ENCODE measurements around the gene FRG1. TPM values are rescaled to one million over a fixed set of nuclear protein-coding genes. Genes with fewer than 3 reads are reported as not detected.
"Not testable (repeated sequence)": the region's sequence is repeated elsewhere in the genome, so short reads cannot be mapped to it uniquely, and the experiment has no call there.

Gene FRG1
- total RNA-seq = 45.3 TPM

DNA sequence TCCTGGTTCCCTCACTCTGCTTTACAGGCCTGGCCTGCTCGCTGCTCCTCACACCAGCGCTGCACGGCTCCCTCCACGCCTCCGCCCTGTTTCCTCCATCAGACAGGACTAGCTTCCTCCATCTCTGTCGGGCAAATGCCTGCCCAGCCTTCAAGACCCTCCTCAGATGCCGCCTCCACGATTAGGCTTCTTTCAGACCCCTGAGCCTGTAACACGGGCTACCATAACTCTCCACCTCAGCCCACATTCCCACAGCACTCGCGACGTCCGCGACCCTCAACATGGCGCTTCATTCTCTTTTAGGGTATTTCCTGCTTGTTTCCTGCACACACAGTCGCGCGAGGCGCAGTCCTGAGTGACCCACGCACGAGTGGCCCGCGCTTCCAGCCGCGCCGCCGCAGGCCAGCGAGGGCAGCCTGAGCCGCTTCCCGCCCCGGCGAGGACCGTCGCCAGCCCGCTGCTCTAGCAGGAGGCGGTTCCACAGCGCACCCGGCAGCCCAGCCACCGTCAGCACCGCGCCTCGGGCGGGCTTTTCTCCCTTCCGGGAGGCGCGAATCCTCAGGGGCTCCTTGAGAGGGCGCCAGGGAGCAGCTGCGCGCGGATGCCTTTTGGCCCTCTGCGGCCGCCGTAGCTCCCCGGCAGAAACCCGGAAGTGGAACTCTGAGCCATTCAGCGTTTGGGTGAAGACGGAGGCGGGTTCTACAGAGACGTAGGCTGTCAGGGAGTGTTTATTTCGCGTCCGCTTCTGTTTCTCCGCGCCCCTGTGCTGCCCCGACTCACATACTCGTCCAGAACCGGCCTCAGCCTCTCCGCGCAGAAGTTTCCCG is at the start of gene FRG1:
Gene FRG1, plus strand, starts transcription at position 695 of the 827 bp plus-strand sequence. CDS start 138 bp downstream, outside the sequence.
- peak; percentile 96 for DNase-seq (ENCODE audit: low spot score)

GRCh38 chr4:189897667-189898066 is 43.0 kb upstream of the FRG1 start:
- DNase-seq (ENCODE audit: low spot score) = no peak

GRCh38 chr4:189899481-189900015 is 41.1 kb upstream of the FRG1 start:
- not testable (repeated sequence) for DNase-seq (ENCODE audit: low spot score)

- peak; percentile 34 for DNase-seq (ENCODE audit: low spot score)
These were observed 36.1 kb upstream of the FRG1 start for GRCh38 chr4:189904420-189905027.

- no peak for DNase-seq (ENCODE audit: low spot score)
These were observed 28.5 kb upstream of the FRG1 start for GRCh38 chr4:189912170-189912569.

GRCh38 chr4:189917161-189917891 is 23.3 kb upstream of the FRG1 start:
- no peak for DNase-seq (ENCODE audit: low spot score)

GRCh38 chr4:189921058-189921457 is 19.6 kb upstream of the FRG1 start:
- no peak for DNase-seq (ENCODE audit: low spot score)

DNA sequence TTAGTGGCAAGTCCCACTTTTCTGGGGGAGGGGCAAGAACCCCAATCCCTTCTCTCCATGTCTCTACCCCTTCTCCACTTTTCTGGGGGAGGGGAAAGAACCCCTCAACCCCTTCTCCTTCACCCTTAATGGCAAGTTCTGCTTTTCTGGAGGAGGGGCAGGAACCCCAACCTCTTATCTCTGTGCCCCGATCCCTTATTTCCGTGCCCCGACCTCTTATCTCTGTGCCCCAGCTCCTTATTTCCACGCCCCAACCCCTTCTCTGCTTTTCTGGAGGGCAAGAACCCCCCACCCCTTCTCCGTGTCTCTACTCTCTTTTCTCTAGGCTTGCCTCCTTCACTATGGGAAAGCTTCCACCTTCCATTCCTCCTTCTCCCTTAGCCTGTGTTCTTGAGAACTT is 13.9 kb upstream of the FRG1 start:
- DNase-seq (ENCODE audit: low spot score) = not testable (repeated sequence)

- no peak for DNase-seq (ENCODE audit: low spot score)
These were observed 356 bp downstream of the FRG1 start for GRCh38 chr4:189941005-189941450.

DNA sequence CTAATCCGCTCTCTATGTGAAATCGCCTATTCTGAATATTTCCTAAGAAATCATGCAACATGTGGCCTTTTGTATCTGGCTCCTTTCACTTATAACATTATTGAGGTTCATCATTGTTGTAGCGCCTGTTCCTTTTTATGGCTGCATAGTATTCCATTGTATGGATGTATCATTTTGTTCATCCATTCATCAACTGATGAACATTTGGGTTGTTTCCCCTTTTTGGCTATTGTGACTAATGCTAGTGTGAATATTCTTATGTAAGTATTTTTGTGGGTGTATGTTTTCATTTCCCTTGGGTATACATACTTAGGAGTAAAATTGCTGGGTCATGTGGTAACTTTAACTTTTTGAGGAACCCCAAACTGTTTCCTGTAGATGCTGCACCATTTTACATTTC is 1.7 kb downstream of the FRG1 start:
- DNase-seq (ENCODE audit: low spot score) = not testable (repeated sequence)

GRCh38 chr4:189944077-189944476 is 3.4 kb downstream of the FRG1 start:
- DNase-seq (ENCODE audit: low spot score) = not testable (repeated sequence)

GRCh38 chr4:189946906-189947305 is 6.2 kb downstream of the FRG1 start:
- DNase-seq (ENCODE audit: low spot score) = not testable (repeated sequence)

GRCh38 chr4:189948486-189948885 is 7.8 kb downstream of the FRG1 start:
- not testable (repeated sequence) for DNase-seq (ENCODE audit: low spot score)

DNA sequence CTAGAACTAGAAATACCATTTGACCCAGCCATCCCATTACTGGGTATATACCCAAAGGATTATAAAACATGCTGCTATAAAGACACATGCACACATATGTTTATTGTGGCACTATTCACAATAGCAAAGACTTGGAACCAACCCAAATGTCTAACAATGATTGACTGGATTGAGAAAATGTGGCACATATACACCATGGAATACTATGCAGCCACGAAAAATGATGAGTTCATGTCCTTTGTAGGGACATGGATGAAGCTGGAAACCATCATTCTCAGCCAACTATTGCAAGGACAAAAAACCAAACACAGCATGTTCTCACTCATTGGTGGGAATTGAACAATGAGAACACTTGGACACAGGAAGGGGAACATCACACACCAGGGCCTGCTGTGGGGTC is 28.6 kb downstream of the FRG1 start:
- DNase-seq (ENCODE audit: low spot score) = not testable (repeated sequence)

DNA sequence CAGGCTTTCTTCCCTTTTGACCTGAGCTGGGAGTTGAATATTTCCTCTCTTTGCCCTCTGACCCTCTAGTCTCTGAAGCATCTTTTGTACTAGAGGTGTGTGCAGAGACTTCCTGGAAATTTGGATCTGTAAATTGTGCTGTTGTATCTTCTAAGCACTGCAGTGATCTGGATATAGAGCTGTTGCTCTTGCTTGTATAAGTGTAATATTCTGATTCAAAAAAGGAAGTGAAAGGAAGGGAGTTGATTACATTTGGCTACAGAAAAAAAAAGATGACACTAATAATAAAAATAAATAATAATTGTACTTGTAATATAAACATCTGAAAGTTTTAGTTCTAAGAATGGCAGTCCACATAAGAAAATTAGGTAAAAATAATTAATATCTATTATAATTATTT is 33.0 kb downstream of the FRG1 start:
- no peak for DNase-seq (ENCODE audit: low spot score)

- no peak for DNase-seq (ENCODE audit: low spot score)
These were observed 33.4 kb downstream of the FRG1 start for GRCh38 chr4:189974056-189974455.

- no peak for DNase-seq (ENCODE audit: low spot score)
These were observed 38.8 kb downstream of the FRG1 start for GRCh38 chr4:189979196-189980047.

GRCh38 chr4:189980292-189980691 is 39.6 kb downstream of the FRG1 start:
- DNase-seq (ENCODE audit: low spot score) = not testable (repeated sequence)

DNA sequence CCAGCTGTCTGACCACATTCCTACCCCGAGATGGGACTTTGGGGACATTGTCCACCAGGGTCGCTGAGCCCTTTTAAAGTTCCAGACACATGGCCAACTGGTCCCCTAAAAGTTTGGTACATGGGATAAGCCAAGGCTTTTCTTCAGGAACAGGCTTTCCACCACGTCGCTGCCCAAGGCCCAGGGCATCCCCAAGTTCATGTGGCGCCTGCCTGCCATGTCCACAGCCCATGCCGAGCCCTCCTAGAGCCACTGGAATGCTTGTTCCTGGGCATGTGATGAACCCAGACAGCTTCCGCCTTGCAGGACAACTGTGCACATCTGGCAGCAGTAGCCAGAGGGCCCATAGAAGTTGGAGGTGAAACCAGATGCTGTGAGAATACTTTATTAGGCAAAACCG is 41.3 kb downstream of the FRG1 start:
- no peak for DNase-seq (ENCODE audit: low spot score)

GRCh38 chr4:189983916-189984526 is 43.3 kb downstream of the FRG1 start:
- DNase-seq (ENCODE audit: low spot score) = not testable (repeated sequence)

- not testable (repeated sequence) for DNase-seq (ENCODE audit: low spot score)
These were observed 44.0 kb downstream of the FRG1 start for GRCh38 chr4:189984661-189985060.

Measured in mucosa of gallbladder (tissue), 1 donor.